SK-N-SH (cell line): ENCODE data around the gene ZNF280C. TPM values are rescaled to one million over a fixed set of nuclear protein-coding genes. Genes with fewer than 3 reads are reported as not detected.

Experiments used
- CTCF ChIA-PET: fragments of 300-600, 350-600 bp; formaldehyde crosslinking; extraction: SDS; loops from one replicate; lab custom pipeline; 2021; lab: Yijun Ruan, JAX
- POLR2A ChIA-PET: fragments of 350-600 bp; sonication (Branson Sonifier 250); formaldehyde crosslinking; extraction: SDS; loops from one replicate; lab custom pipeline; 2020; ENCODE audit warnings: antibody characterized with exemption, inconsistent platforms; lab: Yijun Ruan, JAX
- DNase-seq: peaks from one replicate; pipeline ENCODE4 v3.0.0; 2012
- H2AFZ ChIP-seq: fragments of 200-600 bp; sonication (generic); 2 replicates; pipeline ENCODE4 v1.8.1; 2016; ENCODE audit warnings: antibody characterized with exemption, mild to moderate bottlenecking, low read depth
- H3F3A ChIP-seq: fragments of 200-600 bp; sonication (generic); replicated peaks from 2 replicates; pipeline ENCODE3; 2016; ENCODE audit warnings: antibody characterized with exemption, mild to moderate bottlenecking; ENCODE audit not compliant: insufficient read depth
- H3K27ac ChIP-seq, 2 experiments: fragments of 200-500 bp in 1 of 2; fragments of 200-600 bp in 1 of 2; sonication (Bioruptor generic) in 1 of 2; sonication (generic), shearing (Covaris generic) in 1 of 2; 2 replicates each; pipeline versions ENCODE4 v1.5.1 to v1.6.1; 2014 to 2016; ENCODE audit warnings: low read depth in 2 of 2, inconsistent platforms in 1 of 2, low read length in 1 of 2, mild to moderate bottlenecking in 1 of 2, mixed read lengths in 1 of 2
- H3K27me3 ChIP-seq: fragments of 200-600 bp; sonication (generic), shearing (Covaris generic); 2 replicates; pipeline ENCODE4 v1.6.1; 2016; ENCODE audit warnings: mixed run types; ENCODE audit not compliant: insufficient read depth
- H3K36me3 ChIP-seq, 2 experiments: fragments of 200-500 bp in 1 of 2; fragments of 200-600 bp in 1 of 2; sonication (Bioruptor generic) in 1 of 2; sonication (generic) in 1 of 2; replicated peaks in 1 of 2; 2 replicates each; pipeline versions ENCODE3 to v1.5.1; 2014 to 2016; ENCODE audit warnings: low read length in 1 of 2, mild to moderate bottlenecking in 1 of 2; ENCODE audit not compliant: insufficient read depth in 2 of 2, control insufficient read depth in 1 of 2
- H3K4me1 ChIP-seq, 2 experiments: fragments of 200-500 bp in 1 of 2; fragments of 200-600 bp in 1 of 2; sonication (Bioruptor generic) in 1 of 2; sonication (generic), shearing (Covaris generic) in 1 of 2; 2 replicates each; pipeline versions ENCODE4 v1.5.1 to v1.6.1; 2014 to 2016; ENCODE audit warnings: low read depth in 1 of 2, low read length in 1 of 2, mixed run types in 1 of 2; ENCODE audit not compliant: insufficient read depth in 2 of 2, control insufficient read depth in 1 of 2
- H3K4me2 ChIP-seq: fragments of 200-600 bp; sonication (generic), shearing (Covaris generic); 2 replicates; pipeline ENCODE4 v1.6.1; 2017; ENCODE audit warnings: mixed run types
- H3K4me3 ChIP-seq, 2 experiments: fragments of 200-500 bp in 1 of 2; fragments of 200-600 bp in 1 of 2; sonication (Bioruptor generic) in 1 of 2; sonication (generic), shearing (Covaris generic) in 1 of 2; 2 replicates each; pipeline versions ENCODE4 v1.5.1 to v1.8.1; 2014 to 2016; ENCODE audit warnings: low read depth in 2 of 2, inconsistent platforms in 1 of 2, low read length in 1 of 2, mild to moderate bottlenecking in 1 of 2, mixed read lengths in 1 of 2, moderate library complexity in 1 of 2
- H3K79me2 ChIP-seq: fragments of 200-600 bp; sonication (generic); 2 replicates; pipeline ENCODE4 v1.8.1; 2017; ENCODE audit warnings: mild to moderate bottlenecking; ENCODE audit not compliant: insufficient read depth
- H3K9ac ChIP-seq: fragments of 200-600 bp; sonication (generic); 2 replicates; pipeline ENCODE4 v1.6.1; 2017; ENCODE audit warnings: mixed run types
- H3K9me2 ChIP-seq: fragments of 200-600 bp; sonication (generic); 2 replicates; pipeline ENCODE4 v1.6.1; 2017; ENCODE audit warnings: mixed run types
- H3K9me3 ChIP-seq: fragments of 200-600 bp; sonication (generic); 2 replicates; pipeline ENCODE4 v1.6.1; 2017; ENCODE audit warnings: mixed run types, mild to moderate bottlenecking, moderate library complexity
- H4K20me1 ChIP-seq: fragments of 200-600 bp; sonication (generic); 2 replicates; pipeline ENCODE4 v1.6.1; 2017; ENCODE audit warnings: mild to moderate bottlenecking, mixed run types; ENCODE audit not compliant: insufficient read depth
- EZH2phosphoT487 ChIP-seq: fragments of 200-600 bp; sonication (generic); IDR thresholded peaks from 2 replicates; pipeline ENCODE4 v1.6.1; 2017; ENCODE audit warnings: low read depth, mixed run types, mild to moderate bottlenecking, antibody characterized with exemption, moderate library complexity, borderline replicate concordance
- GATA2 ChIP-seq: sonication (generic); formaldehyde crosslinking; IDR thresholded peaks from 2 replicates; pipeline ENCODE4 v1.5.0; 2020; ENCODE audit warnings: mild to moderate bottlenecking, missing genetic modification reagents
- MXI1 ChIP-seq: IDR thresholded peaks from 2 replicates; pipeline ENCODE4 v1.6.1; 2012; ENCODE audit warnings: mild to moderate bottlenecking, low read depth, low read length, improper control_type of control experiment
- POLR2AphosphoS5 ChIP-seq: IDR thresholded peaks from 2 replicates; pipeline ENCODE4 v1.6.1; 2012; ENCODE audit warnings: low read depth, low read length
- RFX5 ChIP-seq: IDR thresholded peaks from 2 replicates; pipeline ENCODE4 v1.6.1; 2012; ENCODE audit warnings: mild to moderate bottlenecking, improper control_type of control experiment, low read length
- RXRA ChIP-seq: IDR thresholded peaks from 2 replicates; pipeline ENCODE4 v1.4.0; 2012; ENCODE audit warnings: low read depth, mild to moderate bottlenecking, borderline replicate concordance
- SIN3A ChIP-seq: IDR thresholded peaks from 2 replicates; pipeline ENCODE4 v1.6.1; 2012; ENCODE audit warnings: low read depth, mild to moderate bottlenecking, low read length, moderate library complexity, borderline replicate concordance
- YY1 ChIP-seq: IDR thresholded peaks from 2 replicates; pipeline ENCODE4 v1.4.0; 2012; ENCODE audit warnings: low read depth, mild to moderate bottlenecking
- WGBS: methylation state at CpG from one replicate; pipeline ENCODE4 v1.1.6; 2017; ENCODE audit warnings: low lambda C conversion rate; 5-methylcytosine and 5-hydroxymethylcytosine counted together
- polyA plus RNA-seq, 3 experiments: library from polyadenylated mRNA; depleted of rRNA; stranded (reverse); fragments of >200 nt; gene quantifications; 2 replicates each; pipeline ENCODE4 v1.2.3, GENCODE V29; 2012
- TF ChIP-seq, protein P1 (sequence below): IDR thresholded peaks from 2 replicates; pipeline ENCODE4 v1.6.1; 2012; ENCODE audit warnings: mild to moderate bottlenecking, low read depth, low read length, moderate library complexity
- TF ChIP-seq, protein P2 (sequence below): fragments of 150-350 bp; IDR thresholded peaks from 2 replicates; pipeline ENCODE4 v1.6.1; 2016; ENCODE audit warnings: mild to moderate bottlenecking, low read depth, low read length
- TF ChIP-seq, protein P3 (sequence below): fragments of 150-350 bp; IDR thresholded peaks from 2 replicates; pipeline ENCODE4 v1.6.1; 2017; ENCODE audit warnings: antibody characterized with exemption, low read length, low read depth, borderline replicate concordance

Gene ZNF280C
- polyA plus RNA-seq, 1 of the 3 experiments (the other 2 are of a cell fraction): 2.7 TPM

DNA sequence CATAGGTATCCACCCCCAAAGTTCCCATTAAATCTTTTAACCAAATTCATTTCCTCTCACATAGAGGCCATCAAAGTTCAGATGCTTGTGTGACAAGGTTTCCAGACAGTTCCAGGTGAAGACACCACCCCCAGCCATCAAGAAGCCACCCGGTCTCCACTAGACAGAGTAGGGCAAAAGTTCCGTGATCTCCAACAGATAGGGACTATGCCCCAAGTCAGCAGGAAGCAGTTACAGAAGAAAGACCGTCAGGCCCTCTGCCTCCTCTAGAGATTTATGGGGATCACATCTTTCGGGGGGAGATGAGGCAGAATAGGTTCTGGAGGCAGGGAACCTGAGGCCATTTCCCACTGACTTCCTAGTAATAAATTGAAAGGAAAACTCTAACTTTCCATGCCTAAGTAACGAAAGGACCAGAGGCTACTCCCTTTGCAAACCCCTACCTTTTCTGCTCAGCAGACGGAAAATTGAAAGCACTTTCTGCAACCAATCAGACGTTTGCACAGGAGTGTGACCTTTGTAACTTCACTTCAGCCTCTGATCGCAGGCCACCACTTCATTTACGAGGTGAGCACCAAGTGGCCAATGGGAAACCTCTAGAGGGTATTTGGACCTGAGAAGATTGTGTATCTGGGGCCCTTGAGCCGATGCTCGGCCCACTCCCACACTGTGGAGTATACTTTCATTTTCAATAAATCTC lies 18.5 kb upstream of the ZNF280C start:
- no peak overlapping the region for H3K9ac ChIP-seq
- no peak for DNase-seq
- H3F3A ChIP-seq: no peaks in the 10 kb centered on the region
- no peak overlapping the region for H3K4me2 ChIP-seq
- no peaks in the 10 kb centered on the region; the same call in 1 of the 2 replicates for H3K27me3 ChIP-seq
- WGBS: 31% methylated on average over 11 of the region's 11 CpGs
- no peak for TF ChIP-seq MXI1
- TF ChIP-seq, protein P1, sequence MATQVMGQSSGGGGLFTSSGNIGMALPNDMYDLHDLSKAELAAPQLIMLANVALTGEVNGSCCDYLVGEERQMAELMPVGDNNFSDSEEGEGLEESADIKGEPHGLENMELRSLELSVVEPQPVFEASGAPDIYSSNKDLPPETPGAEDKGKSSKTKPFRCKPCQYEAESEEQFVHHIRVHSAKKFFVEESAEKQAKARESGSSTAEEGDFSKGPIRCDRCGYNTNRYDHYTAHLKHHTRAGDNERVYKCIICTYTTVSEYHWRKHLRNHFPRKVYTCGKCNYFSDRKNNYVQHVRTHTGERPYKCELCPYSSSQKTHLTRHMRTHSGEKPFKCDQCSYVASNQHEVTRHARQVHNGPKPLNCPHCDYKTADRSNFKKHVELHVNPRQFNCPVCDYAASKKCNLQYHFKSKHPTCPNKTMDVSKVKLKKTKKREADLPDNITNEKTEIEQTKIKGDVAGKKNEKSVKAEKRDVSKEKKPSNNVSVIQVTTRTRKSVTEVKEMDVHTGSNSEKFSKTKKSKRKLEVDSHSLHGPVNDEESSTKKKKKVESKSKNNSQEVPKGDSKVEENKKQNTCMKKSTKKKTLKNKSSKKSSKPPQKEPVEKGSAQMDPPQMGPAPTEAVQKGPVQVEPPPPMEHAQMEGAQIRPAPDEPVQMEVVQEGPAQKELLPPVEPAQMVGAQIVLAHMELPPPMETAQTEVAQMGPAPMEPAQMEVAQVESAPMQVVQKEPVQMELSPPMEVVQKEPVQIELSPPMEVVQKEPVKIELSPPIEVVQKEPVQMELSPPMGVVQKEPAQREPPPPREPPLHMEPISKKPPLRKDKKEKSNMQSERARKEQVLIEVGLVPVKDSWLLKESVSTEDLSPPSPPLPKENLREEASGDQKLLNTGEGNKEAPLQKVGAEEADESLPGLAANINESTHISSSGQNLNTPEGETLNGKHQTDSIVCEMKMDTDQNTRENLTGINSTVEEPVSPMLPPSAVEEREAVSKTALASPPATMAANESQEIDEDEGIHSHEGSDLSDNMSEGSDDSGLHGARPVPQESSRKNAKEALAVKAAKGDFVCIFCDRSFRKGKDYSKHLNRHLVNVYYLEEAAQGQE: no peak
- TF ChIP-seq RFX5: no peak
- no peak for TF ChIP-seq EZH2phosphoT487
- no peak for TF ChIP-seq YY1
- no peak for TF ChIP-seq SIN3A
- no peak for TF ChIP-seq RXRA
- TF ChIP-seq, protein P2, sequence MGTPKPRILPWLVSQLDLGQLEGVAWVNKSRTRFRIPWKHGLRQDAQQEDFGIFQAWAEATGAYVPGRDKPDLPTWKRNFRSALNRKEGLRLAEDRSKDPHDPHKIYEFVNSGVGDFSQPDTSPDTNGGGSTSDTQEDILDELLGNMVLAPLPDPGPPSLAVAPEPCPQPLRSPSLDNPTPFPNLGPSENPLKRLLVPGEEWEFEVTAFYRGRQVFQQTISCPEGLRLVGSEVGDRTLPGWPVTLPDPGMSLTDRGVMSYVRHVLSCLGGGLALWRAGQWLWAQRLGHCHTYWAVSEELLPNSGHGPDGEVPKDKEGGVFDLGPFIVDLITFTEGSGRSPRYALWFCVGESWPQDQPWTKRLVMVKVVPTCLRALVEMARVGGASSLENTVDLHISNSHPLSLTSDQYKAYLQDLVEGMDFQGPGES: no peak
- TF ChIP-seq, protein P3, sequence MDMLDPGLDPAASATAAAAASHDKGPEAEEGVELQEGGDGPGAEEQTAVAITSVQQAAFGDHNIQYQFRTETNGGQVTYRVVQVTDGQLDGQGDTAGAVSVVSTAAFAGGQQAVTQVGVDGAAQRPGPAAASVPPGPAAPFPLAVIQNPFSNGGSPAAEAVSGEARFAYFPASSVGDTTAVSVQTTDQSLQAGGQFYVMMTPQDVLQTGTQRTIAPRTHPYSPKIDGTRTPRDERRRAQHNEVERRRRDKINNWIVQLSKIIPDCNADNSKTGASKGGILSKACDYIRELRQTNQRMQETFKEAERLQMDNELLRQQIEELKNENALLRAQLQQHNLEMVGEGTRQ: no peak
- no peak for TF ChIP-seq POLR2AphosphoS5
- no peak for TF ChIP-seq GATA2 (CRISPR knock-in tag)
- peak overlapping the region; percentile 51; the same call in 1 of the 2 replicates for H2AFZ ChIP-seq
- no peaks in the 10 kb centered on the region; a peak in 1 of 4 replicates for H3K4me1 ChIP-seq
- no peaks in the 10 kb centered on the region for H3K9me2 ChIP-seq
- H4K20me1 ChIP-seq: no peaks in the 10 kb centered on the region
- H3K4me3 ChIP-seq: no peak overlapping the region
- POLR2A ChIA-PET: no interaction called here
- no peaks in the 10 kb centered on the region for H3K9me3 ChIP-seq
- CTCF ChIA-PET: no interaction called here
- no peaks in the 10 kb centered on the region for H3K79me2 ChIP-seq
- H3K27ac ChIP-seq: no peak overlapping the region
- H3K36me3 ChIP-seq: no peaks in the 10 kb centered on the region
